Activated CD4-positive, alpha-beta T cell treated with anti-CD3 and anti-CD28 coated beads for 48 hours (primary cell): ENCODE results near the gene CBFB.

Experiments
- DNase-seq: peaks from one replicate; pipeline ENCODE4 v3.0.0-alpha.2; 2020

The CBFB gene

GRCh38 chr16:67052399-67052798 is 23.4 kb downstream of the CBFB start:
- DNase-seq = no peak

GRCh38 chr16:67053767-67054334 is 24.9 kb downstream of the CBFB start:
- DNase-seq = no peak

- DNase-seq = no peak
Measured at GRCh38 chr16:67054901-67055300, 26.0 kb downstream of the CBFB start.

- peak; percentile 30 for DNase-seq
Measured at GRCh38 chr16:67055712-67056487, 27.0 kb downstream of the CBFB start.

GRCh38 chr16:67063008-67063407 is 34.1 kb downstream of the CBFB start:
- no peak for DNase-seq

- no peak for DNase-seq
Measured at GRCh38 chr16:67068212-67068753, 39.3 kb downstream of the CBFB start.

- no peak for DNase-seq
Measured at GRCh38 chr16:67071476-67072048, 42.6 kb downstream of the CBFB start.

GRCh38 chr16:67075331-67075730 is 46.4 kb downstream of the CBFB start:
- no peak for DNase-seq

- no peak for DNase-seq
Measured at GRCh38 chr16:67077871-67078270, 48.9 kb downstream of the CBFB start.

GRCh38 chr16:67082100-67082499 is 53.2 kb downstream of the CBFB start:
- no peak for DNase-seq

GRCh38 chr16:67082891-67083290 is 53.9 kb downstream of the CBFB start:
- DNase-seq = no peak

- DNase-seq = no peak
Measured at GRCh38 chr16:67084345-67085028, 55.5 kb downstream of the CBFB start.

- no peak for DNase-seq
Measured at GRCh38 chr16:67086822-67087221, 57.9 kb downstream of the CBFB start.

GRCh38 chr16:67087291-67087690 is 58.3 kb downstream of the CBFB start:
- DNase-seq = no peak

GRCh38 chr16:67087803-67088202 is 58.9 kb downstream of the CBFB start:
- DNase-seq = no peak

- no peak for DNase-seq
Measured at GRCh38 chr16:67088551-67088950, 59.6 kb downstream of the CBFB start.

- DNase-seq = no peak
Measured at GRCh38 chr16:67089101-67089500, 60.2 kb downstream of the CBFB start.

- no peak for DNase-seq
Measured at GRCh38 chr16:67091906-67092566, 63.1 kb downstream of the CBFB start.

- no peak for DNase-seq
Measured at GRCh38 chr16:67093098-67093726, 64.3 kb downstream of the CBFB start.

GRCh38 chr16:67098599-67098998 is 69.7 kb downstream of the CBFB start:
- DNase-seq = no peak

GRCh38 chr16:67100569-67101310 is 71.8 kb downstream of the CBFB start:
- no peak for DNase-seq
